Upper lobe of left lung (tissue), 6 donors: ENCODE measurements around the gene PHAF1. TPM values are rescaled to one million over a fixed set of nuclear protein-coding genes. Genes with fewer than 3 reads are reported as not detected.
A peak's percentile ranks its signal among the peaks of the same experiment; 100 is the strongest.

Experiments
- ATAC-seq, 2 donors: fragments of 200-7000 bp; cut with Tn5 transposase; one replicate each; pipeline ENCODE4 v1.9.1; 2022; ENCODE audit warnings: mild to moderate bottlenecking in 2 of 2, moderate library complexity in 2 of 2; ENCODE audit not compliant: low FRiP score in 2 of 2
- DNase-seq, 2 donors: peaks; one replicate each; pipeline ENCODE4 v3.0.0-alpha.2; 2019 to 2020
- H3K27ac ChIP-seq, 4 donors: fragments of 200-600 bp; sonication (generic); one replicate each; pipeline ENCODE4 v1.5.1; 2016 to 2019
- H3K27me3 ChIP-seq, 4 donors: fragments of 200-600 bp; sonication (generic); one replicate each; pipeline ENCODE4 v1.5.1; 2017 to 2019
- H3K36me3 ChIP-seq, 4 donors: fragments of 200-600 bp; sonication (generic); one replicate each; pipeline ENCODE4 v1.5.1; 2016 to 2019
- H3K4me1 ChIP-seq, 4 donors: fragments of 200-600 bp; sonication (generic); one replicate each; pipeline ENCODE4 v1.5.1; 2018 to 2019
- H3K4me3 ChIP-seq, 4 donors: fragments of 200-600 bp; sonication (generic); one replicate each; pipeline ENCODE4 v1.5.1; 2017 to 2019; ENCODE audit warnings: mild to moderate bottlenecking in 2 of 4, moderate library complexity in 1 of 4
- H3K9me3 ChIP-seq, 4 donors: fragments of 200-600 bp; sonication (generic); one replicate each; pipeline ENCODE4 v1.5.1; 2018 to 2019
- EP300 ChIP-seq, 4 donors: sonication (generic); formaldehyde crosslinking; IDR thresholded peaks; one replicate each; pipeline ENCODE4 v1.5.1; 2017; ENCODE audit warnings: antibody characterized with exemption in 4 of 4, control low read depth in 2 of 4
- POLR2A ChIP-seq, 4 donors: fragments of 450-650 bp; IDR thresholded peaks; one replicate each; pipeline ENCODE4 v1.5.1; 2016 to 2017; ENCODE audit warnings: antibody characterized with exemption in 4 of 4, mild to moderate bottlenecking in 2 of 4
- POLR2AphosphoS5 ChIP-seq, 2 donors: sonication (generic); formaldehyde crosslinking; IDR thresholded peaks; one replicate each; pipeline ENCODE4 v1.5.1; 2017; ENCODE audit warnings: antibody characterized with exemption in 2 of 2
- WGBS, 2 donors: methylation state at CpG; one replicate each; pipeline ENCODE4 v1.1.5; 2017 to 2018; 5-methylcytosine and 5-hydroxymethylcytosine counted together
- total RNA-seq, 6 donors: library from RNA; depleted of rRNA in 4 of 6; stranded (reverse); fragments of >200 nt in 4 of 6; gene quantifications; one replicate each; pipeline versions ENCODE4 v1.1.0 to v1.2.1, GENCODE V29; 2016 to 2021
- TF ChIP-seq, protein P1 (sequence below), 6 experiments: fragments of 450-650 bp in 4 of 6; fragments of 200-600 bp in 2 of 6; sonication (generic) in 2 of 6; IDR thresholded peaks; one replicate each; pipeline ENCODE4 v1.5.1; 2016 to 2019; ENCODE audit warnings: antibody characterized with exemption in 6 of 6
- donor health status: DM: no; HTN: no; CAD: no; lungs with moderate emphysema.
- donor health status: DM: no; HTN: yes; CAD: no; lungs with severe emphysema.

Gene PHAF1
- total RNA-seq, 6 donors from 2014 or later = 16.0 to 32.3 (median 21.9) TPM

DNA sequence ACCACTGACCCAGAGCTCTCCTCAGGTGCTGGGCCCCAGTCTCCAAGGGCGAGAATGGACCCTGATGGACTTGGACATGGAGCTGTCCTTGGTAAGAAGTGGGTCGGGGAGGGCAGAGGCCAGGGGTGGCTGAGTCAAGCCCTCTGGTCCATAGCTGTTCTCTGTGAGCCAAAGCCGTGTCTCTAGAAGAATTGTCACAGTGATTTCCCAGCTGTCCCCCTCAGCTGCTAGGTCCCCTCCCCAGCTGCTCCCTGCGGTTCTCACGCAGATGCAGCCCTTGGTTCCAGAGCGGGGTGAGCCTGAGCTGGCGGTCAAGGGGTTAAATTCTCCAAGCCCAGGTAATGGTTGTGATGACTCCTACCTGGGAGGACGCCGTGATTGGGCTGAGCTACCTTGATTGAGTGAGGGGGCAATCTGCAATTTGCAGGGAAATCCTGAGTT is 59.3 kb downstream of the PHAF1 start:
- 65 to 70% methylated on average over 6 to 8 of the region's 9 CpGs for WGBS, 2 donors
- peak overlapping the region in 3 of 4 donors; percentile 87 to 96 (median 96) for H3K27ac ChIP-seq
- peaks cover 44 to 67% (median 64%) of the 10 kb centered on the region in 4 donors for H3K4me1 ChIP-seq
- H3K9me3 ChIP-seq = no peaks in the 10 kb centered on the region
- H3K27me3 ChIP-seq = peaks cover 0 to 24% (median 9%) of the 10 kb centered on the region in 4 donors
- DNase-seq = no peak
- no peak for ATAC-seq
- H3K36me3 ChIP-seq = no peaks in the 10 kb centered on the region
- H3K4me3 ChIP-seq = no peak overlapping the region
- TF ChIP-seq POLR2AphosphoS5 (IDR thresholded peaks at IDR 0.05) (no peak), POLR2A (IDR thresholded peaks at IDR 0.05) (no peak), EP300 (IDR thresholded peaks at IDR 0.05) (no peak)
- TF ChIP-seq, protein P1, sequence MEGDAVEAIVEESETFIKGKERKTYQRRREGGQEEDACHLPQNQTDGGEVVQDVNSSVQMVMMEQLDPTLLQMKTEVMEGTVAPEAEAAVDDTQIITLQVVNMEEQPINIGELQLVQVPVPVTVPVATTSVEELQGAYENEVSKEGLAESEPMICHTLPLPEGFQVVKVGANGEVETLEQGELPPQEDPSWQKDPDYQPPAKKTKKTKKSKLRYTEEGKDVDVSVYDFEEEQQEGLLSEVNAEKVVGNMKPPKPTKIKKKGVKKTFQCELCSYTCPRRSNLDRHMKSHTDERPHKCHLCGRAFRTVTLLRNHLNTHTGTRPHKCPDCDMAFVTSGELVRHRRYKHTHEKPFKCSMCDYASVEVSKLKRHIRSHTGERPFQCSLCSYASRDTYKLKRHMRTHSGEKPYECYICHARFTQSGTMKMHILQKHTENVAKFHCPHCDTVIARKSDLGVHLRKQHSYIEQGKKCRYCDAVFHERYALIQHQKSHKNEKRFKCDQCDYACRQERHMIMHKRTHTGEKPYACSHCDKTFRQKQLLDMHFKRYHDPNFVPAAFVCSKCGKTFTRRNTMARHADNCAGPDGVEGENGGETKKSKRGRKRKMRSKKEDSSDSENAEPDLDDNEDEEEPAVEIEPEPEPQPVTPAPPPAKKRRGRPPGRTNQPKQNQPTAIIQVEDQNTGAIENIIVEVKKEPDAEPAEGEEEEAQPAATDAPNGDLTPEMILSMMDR (IDR thresholded peaks at IDR 0.05) = no peak

DNA sequence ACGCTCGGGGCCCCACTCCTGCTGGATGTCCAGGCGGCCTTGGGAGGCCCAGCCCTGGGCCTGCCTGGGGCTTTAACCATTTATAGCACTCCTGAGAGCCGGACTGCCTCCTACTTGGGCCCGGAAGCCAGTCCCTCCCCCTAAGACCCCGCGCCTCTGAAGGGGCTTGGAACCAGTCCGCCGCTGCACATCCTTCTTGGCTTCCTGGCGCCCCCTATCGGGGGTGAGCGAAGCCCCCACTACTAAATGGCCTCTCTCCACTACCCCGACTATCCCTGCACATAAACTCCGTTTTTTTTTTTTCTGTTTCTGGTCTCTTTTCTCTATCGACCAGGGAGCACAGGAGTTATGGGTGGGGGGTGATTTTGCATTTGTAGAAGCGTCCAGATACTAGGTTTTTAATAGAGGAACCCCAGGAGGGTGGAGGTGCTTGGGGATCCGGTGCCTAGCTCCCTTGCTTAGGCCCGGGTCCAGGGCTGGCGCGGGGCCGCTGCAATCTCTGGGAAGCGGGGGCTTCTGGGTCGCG is 60.0 kb downstream of the PHAF1 start:
- Histone ChIP-seq H3K4me3 (peak overlapping the region in 3 of 4 donors; percentile 42 to 57 (median 52)), H3K36me3 (no peaks in the 10 kb centered on the region), H3K9me3 (no peaks in the 10 kb centered on the region), H3K27me3 (peaks cover 0 to 24% (median 8%) of the 10 kb centered on the region in 4 donors), H3K4me1 (peaks cover 44 to 67% (median 64%) of the 10 kb centered on the region in 4 donors), H3K27ac (peak overlapping the region; percentile 87 to 96 (median 93))
- ATAC-seq = no peak
- TF ChIP-seq POLR2AphosphoS5 (IDR thresholded peaks at IDR 0.05) (no peak), POLR2A (IDR thresholded peaks at IDR 0.05) (no peak), EP300 (IDR thresholded peaks at IDR 0.05) (no peak)
- TF ChIP-seq, protein P1 (IDR thresholded peaks at IDR 0.05) = peak in 4 of 6 experiments; percentile 4 to 53 (median 30)
- WGBS, 2 donors = 8 to 13% methylated on average over 19 to 24 of the region's 24 CpGs
- DNase-seq = peak in 1 of 2 donors; percentile 52

DNA sequence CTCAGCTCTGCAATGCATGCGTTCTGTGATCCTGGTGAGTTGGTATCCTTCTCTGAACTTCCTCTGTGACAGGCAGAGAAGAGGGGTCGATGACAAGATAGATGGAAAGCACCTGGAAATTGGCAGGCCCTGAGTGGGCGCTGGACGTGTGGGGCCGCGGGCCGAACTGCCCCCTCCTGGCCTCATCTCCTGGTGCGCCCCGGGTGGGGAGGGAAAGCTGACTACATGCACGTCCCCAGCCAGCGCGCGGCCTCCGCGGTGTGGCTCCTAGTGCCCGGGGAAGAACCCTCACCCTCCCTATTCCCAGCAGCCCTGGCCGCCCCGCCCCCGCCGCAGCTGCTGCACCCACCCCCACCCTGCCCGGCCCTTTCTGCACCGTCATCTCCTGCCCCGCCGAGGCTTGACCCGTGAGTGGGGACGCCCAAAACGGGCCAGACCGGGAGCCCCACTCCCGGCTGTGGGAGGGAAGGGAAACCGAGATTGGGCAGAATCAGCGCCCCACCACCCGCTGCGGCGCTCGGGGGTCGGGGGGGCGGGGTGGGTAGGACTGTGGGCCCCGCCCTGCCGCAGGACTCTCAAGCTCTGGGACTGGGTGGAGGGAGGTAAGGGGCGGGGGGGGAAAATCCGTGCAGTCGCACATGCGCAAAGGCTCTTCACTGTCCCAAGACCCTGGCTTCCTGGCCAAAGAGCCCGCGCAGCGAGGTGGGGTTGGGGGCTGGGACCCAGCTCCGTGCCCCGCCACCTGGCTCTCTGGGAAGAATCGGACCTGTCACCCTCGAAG is 60.6 kb downstream of the PHAF1 start, which contains the start of gene NOL3:
NOL3 (plus strand) TSS at position 371 of the 781 bp plus-strand sequence.
- Histone ChIP-seq H3K36me3 (peaks cover 0 to 2% (median 1%) of the 10 kb centered on the region in 4 donors), H3K9me3 (no peaks in the 10 kb centered on the region), H3K27me3 (peaks cover 0 to 17% (median 5%) of the 10 kb centered on the region in 4 donors), H3K4me3 (peak within 1 kb of the TSS; percentile 19 to 57 (median 47)), H3K4me1 (peaks cover 43 to 67% (median 64%) of the 10 kb centered on the region in 4 donors), H3K27ac (peak within 1 kb of the TSS; percentile 87 to 96 (median 93))
- ATAC-seq (peak; percentile 75 to 77), DNase-seq (peak; percentile 90 to 96)
- WGBS, 2 donors = 0% methylated on average over 13 to 15 of the region's 50 CpGs
- TF ChIP-seq POLR2A (IDR thresholded peaks at IDR 0.05) (peak in 2 of 4 donors; percentile 37 to 55), EP300 (IDR thresholded peaks at IDR 0.05) (peak in 1 of 4 donors; percentile 16), POLR2AphosphoS5 (IDR thresholded peaks at IDR 0.05) (peak; percentile 56 to 61)
- TF ChIP-seq, protein P1 (IDR thresholded peaks at IDR 0.05) = peak in 2 of 6 experiments; percentile 3 to 41

DNA sequence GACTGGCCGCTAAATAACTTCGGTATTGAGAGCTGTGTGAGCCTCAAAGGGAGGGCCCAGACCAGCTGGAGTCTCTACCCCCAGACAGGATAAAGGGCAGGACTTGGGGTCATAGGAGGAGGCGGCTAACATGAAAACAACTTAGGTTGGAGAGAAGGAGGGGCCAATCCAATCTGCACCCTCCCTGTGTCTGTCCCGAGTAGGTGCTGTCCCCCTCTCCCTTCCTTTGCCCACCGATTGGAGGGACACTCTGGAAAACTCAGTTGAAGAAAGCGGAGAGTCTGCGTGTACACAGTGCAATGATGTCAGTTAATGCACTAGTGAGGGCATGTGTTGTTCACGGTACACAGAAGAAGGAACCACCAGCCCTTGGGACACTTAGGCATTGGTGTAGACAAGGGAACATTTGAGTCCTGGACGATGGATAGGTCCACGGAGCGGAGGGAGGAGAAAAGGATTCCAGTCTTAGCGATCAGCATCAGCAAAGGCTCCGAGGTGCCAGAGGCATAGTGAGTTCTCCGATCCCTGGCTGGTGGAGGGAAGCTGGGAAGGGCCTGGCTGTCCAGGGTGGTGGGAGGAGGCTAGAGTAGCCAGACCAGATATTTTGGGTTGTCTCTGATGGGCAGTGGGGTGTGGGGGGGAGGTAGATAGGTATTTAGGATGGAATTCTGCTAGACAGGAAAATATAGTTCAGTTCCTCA is 61.4 kb downstream of the PHAF1 start:
- TF ChIP-seq POLR2A (IDR thresholded peaks at IDR 0.05) = peak in 1 of 4 donors; percentile 6
- TF ChIP-seq, protein P1 (IDR thresholded peaks at IDR 0.05) = no peak
- Histone ChIP-seq H3K36me3 (peaks cover 0 to 6% (median 1%) of the 10 kb centered on the region in 4 donors), H3K9me3 (no peaks in the 10 kb centered on the region), H3K4me1 (peaks cover 43 to 66% (median 60%) of the 10 kb centered on the region in 4 donors), H3K4me3 (peak overlapping the region; percentile 19 to 57 (median 47)), H3K27ac (peak overlapping the region; percentile 87 to 96 (median 93)), H3K27me3 (peaks cover 0 to 10% (median 0%) of the 10 kb centered on the region in 4 donors)
- 48 to 62% methylated on average over 12 of the region's 14 CpGs for WGBS, 2 donors
- ATAC-seq = peak; percentile 2 to 4
- no peak for DNase-seq
